T47D (cell line): ENCODE measurements around the gene AUTS2.
"Not testable (repeated sequence)": the region's sequence is repeated elsewhere in the genome, so short reads cannot be mapped to it uniquely, and the experiment has no call there.

ENCODE experiments used
- DNase-seq, 2 experiments: peaks; one replicate each; pipeline versions ENCODE4 v3.0.0 to v3.0.0-alpha.2; 2011 to 2012; ENCODE audit warnings: low read depth in 1 of 2, low spot score in 1 of 2
- JUND ChIP-seq: IDR thresholded peaks from 2 replicates; pipeline ENCODE4 v1.6.1; 2012; ENCODE audit warnings: low read depth
- in situ Hi-C: cut with HindIII; loops from 2 replicates; pipeline ENCODE4 v1.10.0; 2016; ENCODE audit warnings: low sequenced_read_pairs, low pct_unique_long_range_greater_than_20kb

The AUTS2 gene

GRCh38 chr7:70353330-70353945 lies 755.2 kb downstream of the AUTS2 start:
- TF ChIP-seq JUND = no peak
- in situ Hi-C loops = no loop called here
- no peak for DNase-seq

DNA sequence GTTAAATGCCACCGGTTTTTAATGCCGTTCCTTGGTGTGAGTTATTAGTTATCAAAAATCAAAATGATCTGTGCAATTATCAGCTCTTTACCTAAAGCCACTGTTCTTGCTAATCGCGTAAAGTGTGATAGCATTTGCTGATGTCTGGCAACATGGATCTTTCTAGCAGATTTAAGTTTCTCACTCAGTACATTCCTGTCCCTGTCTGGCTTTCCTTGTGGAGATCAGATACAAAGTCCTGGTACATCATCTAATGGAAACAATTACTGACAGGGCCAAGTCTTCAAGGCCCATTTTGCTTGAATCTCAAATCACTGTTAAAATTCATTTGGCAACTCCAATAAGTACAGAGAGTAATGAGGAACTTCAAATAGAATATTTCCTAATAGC lies 755.7 kb downstream of the AUTS2 start:
- in situ Hi-C loops = no loop called here
- no peak for TF ChIP-seq JUND

DNA sequence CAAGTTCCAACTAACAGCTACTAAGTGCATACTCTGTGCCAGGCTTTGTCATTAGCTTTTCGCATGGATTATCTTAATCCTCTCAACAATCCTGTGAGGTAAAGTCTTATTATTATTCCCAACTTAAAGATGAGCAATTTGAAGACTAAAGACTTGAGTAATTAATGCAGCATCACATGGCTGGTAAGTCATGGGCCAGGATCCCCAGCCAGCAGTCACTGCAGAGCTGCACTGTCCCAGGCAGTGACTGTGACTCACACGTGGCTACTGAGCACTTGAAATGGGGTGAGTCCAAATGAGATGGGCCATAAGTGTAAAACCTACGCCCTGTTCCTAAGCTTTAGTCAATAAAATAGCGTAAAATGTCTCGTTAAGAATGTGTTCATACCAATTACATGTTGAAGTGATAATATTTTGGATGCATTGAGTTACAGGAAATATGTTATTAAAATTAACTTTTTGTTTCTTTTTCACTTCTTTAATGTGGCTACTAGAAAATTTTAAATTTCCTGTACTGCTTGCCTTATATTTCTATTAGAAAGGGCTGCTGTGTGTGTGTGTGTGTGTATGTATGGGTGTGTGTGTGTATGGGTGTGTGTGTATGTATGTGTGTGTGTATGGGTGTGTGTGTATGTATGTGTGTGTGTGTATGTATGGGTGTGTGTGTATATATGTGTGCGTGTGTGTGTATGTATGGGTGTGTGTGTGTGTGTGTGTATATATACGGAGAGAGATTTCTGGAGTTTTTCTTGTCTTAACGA lies 756.3 kb downstream of the AUTS2 start:
- TF ChIP-seq JUND = no peak
- in situ Hi-C loops = no loop called here
- no peak for DNase-seq

More for the DNA sequence above, 755.7 kb downstream of the AUTS2 start:
- no peak for DNase-seq

DNA sequence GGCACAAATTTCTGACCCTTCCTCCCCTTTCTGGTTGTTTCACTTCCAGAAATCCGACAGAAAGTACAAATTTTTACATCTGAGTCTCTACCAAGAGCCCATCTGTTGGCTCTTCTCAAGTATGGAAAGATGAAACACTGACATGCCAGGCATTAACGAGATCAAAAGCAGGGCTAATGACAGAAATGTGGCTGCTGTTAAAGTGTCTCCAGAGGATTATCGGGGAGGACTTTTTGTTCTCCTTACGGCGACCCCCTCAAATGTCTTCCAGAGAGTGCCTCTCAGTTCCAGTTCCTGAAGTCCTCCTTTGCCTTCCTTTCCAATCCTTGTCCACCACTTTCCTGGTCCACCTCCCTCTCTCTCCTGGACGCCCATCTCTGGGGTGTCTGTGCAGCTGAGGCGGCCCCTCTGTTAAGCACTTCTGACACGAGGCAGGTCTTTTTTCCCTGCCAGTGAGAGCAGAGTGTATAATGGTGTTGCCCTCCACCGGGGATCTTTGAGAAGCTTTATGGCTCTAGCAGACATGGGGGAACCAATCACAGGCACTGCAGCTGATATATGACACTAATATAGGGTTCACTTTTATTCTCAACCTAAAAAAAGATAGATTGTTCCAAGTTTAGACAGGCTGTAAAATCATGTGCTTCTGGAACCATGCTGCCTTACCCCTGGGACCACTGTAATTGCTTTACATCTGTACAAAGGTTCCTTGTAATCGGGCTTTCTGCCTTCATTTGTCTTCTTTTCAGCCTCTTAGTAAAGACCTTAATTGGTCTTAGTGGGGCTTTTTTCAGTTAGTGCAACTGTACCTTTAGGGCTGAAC lies 757.1 kb downstream of the AUTS2 start:
- DNase-seq = no peak
- in situ Hi-C loops = no loop called here
- TF ChIP-seq JUND = no peak

DNA sequence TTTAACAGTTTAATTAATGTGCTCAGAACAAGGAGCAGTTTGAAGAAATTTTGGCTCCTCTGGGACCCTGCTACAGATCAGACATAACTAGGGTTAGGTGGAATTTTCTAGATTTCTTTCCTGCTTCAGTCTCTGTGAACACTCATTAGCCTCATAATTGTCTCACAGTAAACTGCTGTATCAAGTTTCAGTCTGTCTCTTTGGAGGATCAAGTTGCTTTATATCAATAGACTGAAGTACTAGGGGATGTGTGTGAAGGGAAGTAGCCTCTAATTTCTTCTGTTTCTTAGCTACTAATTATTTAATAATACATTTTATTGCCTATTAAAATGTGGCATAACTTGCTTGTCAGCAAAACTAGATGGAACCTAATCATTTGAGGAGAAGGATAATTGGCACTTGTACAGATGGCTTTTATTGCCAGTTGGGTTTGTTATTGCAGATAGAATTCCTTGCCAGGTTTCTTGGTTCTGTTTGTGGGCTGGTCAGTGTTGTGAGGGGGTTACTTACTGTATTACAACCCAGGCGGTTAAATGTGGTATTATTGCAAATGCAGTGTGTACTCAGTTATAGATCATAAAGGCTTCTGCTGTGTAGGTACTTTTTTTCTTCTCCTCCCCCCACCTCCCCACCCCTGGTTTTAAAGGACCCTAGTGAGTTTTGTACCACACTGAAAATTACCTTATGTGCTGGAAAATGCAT lies 758.0 kb downstream of the AUTS2 start:
- DNase-seq = no peak
- in situ Hi-C loops = no loop called here

DNA sequence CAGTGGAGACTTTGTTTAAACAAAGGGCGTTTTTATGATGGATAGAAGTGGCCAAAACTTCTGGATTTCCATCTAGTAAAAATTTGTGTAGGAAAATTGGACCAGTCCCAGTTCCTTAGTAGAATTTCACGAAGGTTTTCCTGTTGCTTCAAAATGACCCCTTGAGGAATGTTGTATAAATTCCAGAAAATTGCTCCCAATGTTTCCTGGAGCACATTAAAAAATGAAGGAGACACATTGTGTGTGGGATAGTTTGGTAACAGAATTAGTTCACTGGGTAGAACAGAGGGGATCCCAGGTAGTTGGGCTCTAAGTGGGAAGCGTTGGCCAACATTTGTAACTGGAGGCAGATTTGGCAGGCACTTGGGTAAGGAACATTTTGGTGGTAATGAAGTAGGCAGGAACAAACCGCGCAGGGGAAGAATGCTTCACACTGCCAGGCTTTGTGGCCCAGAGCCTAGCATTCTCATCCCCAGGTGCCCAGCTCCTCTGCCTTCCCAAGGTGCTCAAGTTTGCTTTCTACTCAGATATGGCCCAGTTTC lies 758.6 kb downstream of the AUTS2 start:
- TF ChIP-seq JUND = no peak
- DNase-seq = no peak
- in situ Hi-C loops = no loop called here

More for the DNA sequence above, 758.0 kb downstream of the AUTS2 start:
- no peak for TF ChIP-seq JUND

GRCh38 chr7:70360557-70360956 lies 762.3 kb downstream of the AUTS2 start:
- in situ Hi-C loops = no loop called here
- no peak for DNase-seq
- TF ChIP-seq JUND = no peak

- no peak for DNase-seq
- TF ChIP-seq JUND = no peak
- in situ Hi-C loops = no loop called here
Observed at GRCh38 chr7:70361821-70362220, 763.5 kb downstream of the AUTS2 start.

DNA sequence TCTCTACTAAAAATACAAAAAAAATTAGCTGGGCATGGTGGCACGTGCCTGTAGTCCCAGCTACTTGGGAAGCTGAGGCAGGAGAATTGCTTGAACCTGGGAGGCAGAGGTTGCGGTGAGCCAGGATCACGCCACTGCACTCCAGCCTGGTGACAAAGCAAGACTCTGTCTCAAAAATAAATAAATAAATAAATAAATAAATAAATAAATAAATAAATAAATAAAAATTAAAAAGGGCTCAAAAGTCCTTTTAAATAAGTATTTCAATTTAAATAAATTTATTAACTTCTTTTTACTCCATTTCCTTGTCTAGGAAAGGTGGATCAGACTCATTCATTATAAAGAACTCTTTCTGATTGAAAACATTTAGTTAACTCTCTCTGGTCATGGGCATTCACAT lies 766.1 kb downstream of the AUTS2 start:
- in situ Hi-C loops, DNase-seq: not testable (repeated sequence)

GRCh38 chr7:70371652-70372051 lies 773.4 kb downstream of the AUTS2 start:
- in situ Hi-C loops = no loop called here
- DNase-seq = no peak
- TF ChIP-seq JUND = no peak

DNA sequence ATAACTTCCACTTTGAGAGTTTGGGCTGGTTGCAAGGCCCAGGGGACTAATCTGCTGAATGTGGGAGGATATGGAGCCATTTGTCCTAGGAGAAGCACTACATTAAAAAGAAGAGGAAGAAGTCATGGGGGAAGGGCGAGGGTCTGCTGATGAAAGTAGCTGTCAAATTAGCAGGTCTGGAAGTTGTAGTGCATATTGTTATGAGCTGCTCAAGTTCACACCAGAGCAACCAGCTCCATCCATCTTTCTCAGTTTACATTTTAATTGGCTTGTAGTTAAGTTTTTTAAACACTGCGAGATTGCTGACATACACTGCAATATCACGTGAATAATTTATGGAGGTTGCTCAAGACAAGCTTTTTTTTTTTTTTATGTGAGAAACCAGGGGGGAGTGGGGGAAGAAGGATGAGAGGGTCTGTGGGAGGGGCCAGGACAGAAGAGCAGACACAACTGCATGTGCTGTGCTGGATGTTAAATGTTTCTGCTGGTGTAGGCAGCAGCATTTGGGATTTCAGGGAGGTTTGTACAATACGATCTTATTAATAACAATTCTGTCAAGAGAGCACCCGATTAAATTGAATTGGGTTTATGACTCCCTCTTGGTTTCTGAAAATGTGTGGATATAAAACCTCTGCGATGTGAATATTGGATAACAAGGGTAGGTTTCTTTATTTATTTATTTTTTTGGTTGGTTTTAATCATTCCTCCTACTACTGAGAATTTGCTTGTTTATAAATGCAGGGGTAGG lies 774.7 kb downstream of the AUTS2 start:
- DNase-seq = no peak
- TF ChIP-seq JUND = no peak
- in situ Hi-C loops = no loop called here
